Measurements from ENCODE around the gene MKNK1.

GRCh38 chr1:46537651-46538050, 66.4 kb downstream of the MKNK1 start:
- TF ChIP-seq, protein P1, sequence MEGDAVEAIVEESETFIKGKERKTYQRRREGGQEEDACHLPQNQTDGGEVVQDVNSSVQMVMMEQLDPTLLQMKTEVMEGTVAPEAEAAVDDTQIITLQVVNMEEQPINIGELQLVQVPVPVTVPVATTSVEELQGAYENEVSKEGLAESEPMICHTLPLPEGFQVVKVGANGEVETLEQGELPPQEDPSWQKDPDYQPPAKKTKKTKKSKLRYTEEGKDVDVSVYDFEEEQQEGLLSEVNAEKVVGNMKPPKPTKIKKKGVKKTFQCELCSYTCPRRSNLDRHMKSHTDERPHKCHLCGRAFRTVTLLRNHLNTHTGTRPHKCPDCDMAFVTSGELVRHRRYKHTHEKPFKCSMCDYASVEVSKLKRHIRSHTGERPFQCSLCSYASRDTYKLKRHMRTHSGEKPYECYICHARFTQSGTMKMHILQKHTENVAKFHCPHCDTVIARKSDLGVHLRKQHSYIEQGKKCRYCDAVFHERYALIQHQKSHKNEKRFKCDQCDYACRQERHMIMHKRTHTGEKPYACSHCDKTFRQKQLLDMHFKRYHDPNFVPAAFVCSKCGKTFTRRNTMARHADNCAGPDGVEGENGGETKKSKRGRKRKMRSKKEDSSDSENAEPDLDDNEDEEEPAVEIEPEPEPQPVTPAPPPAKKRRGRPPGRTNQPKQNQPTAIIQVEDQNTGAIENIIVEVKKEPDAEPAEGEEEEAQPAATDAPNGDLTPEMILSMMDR (IDR thresholded peaks at IDR 0.05), result no peak
- no peak for TF ChIP-seq POLR2AphosphoS5 (IDR thresholded peaks at IDR 0.05; ENCODE audit: low read depth, low read length)
- TF ChIP-seq TCF7L2 (IDR thresholded peaks at IDR 0.05; ENCODE audit: low read depth, low read length), result no peak
- TF ChIP-seq SIN3A (IDR thresholded peaks at IDR 0.05; ENCODE audit: borderline replicate concordance, insufficient read depth, low read depth, low read length), result no peak
- no peak for TF ChIP-seq REST (IDR thresholded peaks at IDR 0.05; ENCODE audit: insufficient read depth in 1 of 2, low read depth in 2 of 2, low read length in 1 of 2)
